D721Med (cell line): Measurements from ENCODE around the gene GPR18.

Experiments
- DNase-seq: peaks from one replicate; pipeline ENCODE4 v3.0.0; 2011; ENCODE audit warnings: low spot score; ENCODE audit not compliant: insufficient read length
- FAIRE-seq: peaks from 2 replicates; lab custom pipeline; 2011; peaks lifted over from hg19 to GRCh38; lab: Jason Lieb, UNC
- CTCF ChIP-seq: IDR thresholded peaks from 2 replicates; pipeline ENCODE4 v1.5.1; 2012; ENCODE audit warnings: mild to moderate bottlenecking, control low read depth; ENCODE audit not compliant: insufficient read depth; ENCODE audit errors: missing control alignments

Gene GPR18

GRCh38 chr13:99268822-99269221, 10.6 kb upstream of the GPR18 start:
- DNase-seq (no peak), FAIRE-seq (no peak)
- TF ChIP-seq CTCF, result no peak

- no peak for DNase-seq
- FAIRE-seq, result no peak
- TF ChIP-seq CTCF, result no peak
These were observed 9.7 kb upstream of the GPR18 start for GRCh38 chr13:99267927-99268326.

GRCh38 chr13:99266827-99267226, 8.6 kb upstream of the GPR18 start:
- DNase-seq (no peak), FAIRE-seq (no peak)
- no peak for TF ChIP-seq CTCF

- peak; percentile 65 for TF ChIP-seq CTCF
- DNase-seq (no peak), FAIRE-seq (no peak)
These were observed 7.7 kb upstream of the GPR18 start for GRCh38 chr13:99265821-99266426.

GRCh38 chr13:99265162-99265800, 7.1 kb upstream of the GPR18 start:
- DNase-seq (no peak), FAIRE-seq (no peak)
- no peak for TF ChIP-seq CTCF

- no peak for FAIRE-seq
- DNase-seq, result no peak
- no peak for TF ChIP-seq CTCF
These were observed 5.9 kb upstream of the GPR18 start for GRCh38 chr13:99264051-99264450.

- FAIRE-seq, result no peak
- TF ChIP-seq CTCF, result no peak
- no peak for DNase-seq
These were observed 5.1 kb upstream of the GPR18 start for GRCh38 chr13:99263126-99263785.
